Bone marrow (tissue), 2 donors: ENCODE results near the gene NUP54.
A peak's percentile ranks its signal among the peaks of the same experiment; 100 is the strongest.

Experiments used
- DNase-seq, 2 donors: peaks; one replicate each; lab custom pipeline; 2025; lab: John Stamatoyannopoulos, UW

Gene NUP54

GRCh38 chr4:76148142-76148865 is at the start of gene NUP54:
TSS of gene NUP54 (minus strand) at chr4:76148397. CDS start at chr4:76148374, 23 bp downstream.
- DNase-seq, result peak; percentile 82 to 91

DNA sequence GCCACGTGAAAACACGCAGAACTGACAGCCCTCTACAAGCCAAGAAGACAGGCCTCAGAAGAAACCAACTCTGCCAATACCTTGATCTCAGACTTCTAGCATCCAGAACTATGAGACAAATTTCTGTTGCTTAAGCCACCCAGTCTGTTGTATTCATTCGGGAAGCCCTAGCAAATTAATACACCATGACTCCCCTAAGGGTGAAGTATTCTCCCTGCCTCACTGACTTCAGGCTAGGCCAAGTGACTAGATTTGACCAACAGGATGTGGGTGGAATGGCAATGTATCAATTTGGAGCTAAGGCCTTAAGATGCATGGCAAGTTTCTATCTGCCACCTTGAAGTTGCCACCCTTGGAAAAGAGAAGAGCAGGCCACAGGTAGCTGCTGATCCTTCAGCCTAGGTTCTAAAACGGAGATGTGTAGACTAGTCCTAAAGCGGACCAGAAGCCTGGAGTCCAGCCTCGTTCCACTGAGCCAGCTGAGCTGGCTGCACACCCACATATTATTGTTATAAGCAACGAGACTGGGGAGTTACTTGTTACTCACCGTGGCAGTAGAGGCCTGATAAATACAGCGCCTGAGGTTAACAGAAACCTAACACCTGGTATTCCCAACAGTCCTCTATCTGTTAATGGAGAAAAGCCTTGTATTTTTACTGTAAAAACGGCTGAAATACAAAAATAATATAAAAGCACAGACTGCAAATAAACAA is 49.0 kb upstream of the NUP54 start:
- no peak for DNase-seq

DNA sequence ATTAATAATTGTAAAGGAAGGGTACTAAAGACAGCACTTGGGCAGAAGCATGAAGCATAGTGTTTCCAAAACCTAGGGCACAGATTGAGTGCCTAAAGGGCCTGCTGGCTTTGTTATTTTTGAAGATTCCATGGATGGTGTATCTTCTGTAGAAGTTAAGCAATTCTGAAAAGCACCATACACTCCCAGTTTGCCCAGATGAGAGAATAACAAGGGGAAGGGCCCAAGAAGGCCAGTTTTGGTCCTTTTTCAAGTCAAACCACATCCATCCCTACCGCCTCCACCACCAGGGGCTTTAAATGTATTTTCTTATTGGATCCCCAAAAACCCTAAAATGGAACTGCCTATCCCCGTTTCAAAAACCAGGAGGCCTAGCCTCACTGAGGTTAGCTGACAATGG is 48.2 kb upstream of the NUP54 start:
- DNase-seq, result no peak

DNA sequence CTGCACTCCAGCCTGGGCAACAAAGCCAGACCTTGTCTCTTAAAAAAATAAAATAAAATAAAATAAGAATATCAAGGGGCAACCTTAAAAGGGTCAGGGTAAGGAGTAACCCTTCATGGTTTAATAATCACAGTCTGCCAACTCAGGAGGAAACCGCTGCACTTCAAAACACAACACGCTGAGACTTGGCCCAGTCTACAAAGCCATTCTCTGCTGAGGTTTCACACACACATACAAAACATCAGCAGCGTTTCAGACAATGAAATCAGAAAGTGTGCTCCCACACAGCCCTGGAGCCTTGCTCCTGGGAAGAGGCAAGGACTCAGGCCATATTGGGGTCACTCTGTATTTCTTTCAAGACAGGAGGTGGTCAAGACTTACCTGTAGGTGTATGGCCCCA is 47.1 kb upstream of the NUP54 start:
- no peak for DNase-seq

DNA sequence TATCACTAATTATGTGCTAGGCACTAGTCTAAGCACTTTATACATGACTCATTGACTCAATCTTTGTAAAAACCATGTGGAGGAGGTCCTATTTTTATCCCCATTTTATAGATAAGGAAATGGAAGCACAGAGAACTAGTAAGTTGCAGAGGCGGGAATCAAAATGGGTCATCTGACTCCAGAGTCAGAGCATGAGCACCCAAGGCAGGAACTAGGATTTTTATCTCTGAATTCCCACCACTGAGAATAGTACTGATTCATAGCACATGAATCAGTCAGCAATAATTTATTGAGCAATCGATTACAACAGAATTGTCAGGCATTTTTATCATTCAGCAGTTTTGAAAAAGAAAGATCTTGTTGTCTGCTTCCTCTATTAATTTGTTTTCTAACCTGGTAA is 46.1 kb upstream of the NUP54 start:
- DNase-seq, result no peak

DNA sequence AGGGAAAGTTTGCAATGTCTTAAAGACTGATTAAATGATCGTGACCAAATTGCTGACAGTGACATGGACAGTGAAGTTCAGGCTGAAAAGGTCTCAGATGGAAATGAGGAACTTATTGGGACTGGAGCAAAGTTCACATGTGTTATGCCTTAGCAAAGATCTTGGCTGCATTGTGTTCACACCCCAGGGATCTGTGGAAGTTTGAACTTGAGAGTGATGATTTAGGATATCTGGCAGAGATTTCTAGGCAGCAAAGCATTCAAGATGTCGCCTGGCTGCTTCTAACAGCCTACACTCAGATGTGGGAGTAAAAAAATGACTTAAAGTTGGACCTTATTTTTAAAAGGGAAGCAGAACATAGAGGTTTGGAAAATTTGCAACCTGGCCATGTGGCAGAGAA is 44.0 kb upstream of the NUP54 start:
- no peak for DNase-seq

GRCh38 chr4:76188557-76188956 is 40.4 kb upstream of the NUP54 start:
- no peak for DNase-seq

DNA sequence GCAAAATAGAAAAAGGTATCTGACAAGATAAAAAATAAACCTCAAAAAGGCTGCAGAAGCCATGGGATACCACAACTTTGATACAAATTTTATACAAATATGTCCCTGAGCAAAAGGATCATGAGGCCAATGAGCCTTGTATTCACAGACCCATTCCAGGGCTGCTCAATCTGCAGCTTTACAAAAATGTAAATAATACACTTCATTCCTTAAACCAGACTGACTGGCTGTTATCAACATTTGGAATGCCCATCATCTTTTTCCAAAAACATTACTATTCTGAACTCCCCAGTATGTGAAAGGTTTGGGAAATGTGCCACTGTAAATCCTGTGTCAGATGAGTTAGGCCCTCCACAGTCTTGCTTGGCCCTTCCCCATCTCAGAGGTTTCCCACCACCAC is 40.0 kb upstream of the NUP54 start:
- no peak for DNase-seq

GRCh38 chr4:76187152-76187551 is 39.0 kb upstream of the NUP54 start:
- no peak for DNase-seq

DNA sequence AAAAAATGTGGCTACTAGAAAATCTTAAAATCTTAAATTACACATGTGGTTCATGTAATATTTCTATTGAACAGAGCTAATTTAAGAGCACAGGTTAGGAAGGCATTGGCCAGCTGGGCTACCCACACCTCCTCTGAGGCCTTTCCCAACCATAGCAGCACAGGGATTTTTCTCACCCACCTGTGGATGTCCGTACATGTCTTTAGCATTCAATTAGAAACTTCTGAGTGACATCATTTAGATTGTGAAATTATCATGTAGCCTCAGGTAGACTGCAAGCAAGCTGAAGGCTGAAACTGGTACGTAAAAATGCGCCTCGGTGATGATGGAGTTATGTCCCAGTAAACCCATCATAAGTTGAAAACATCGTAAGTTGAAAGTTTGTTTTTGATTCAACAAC is 34.3 kb upstream of the NUP54 start:
- no peak for DNase-seq

DNA sequence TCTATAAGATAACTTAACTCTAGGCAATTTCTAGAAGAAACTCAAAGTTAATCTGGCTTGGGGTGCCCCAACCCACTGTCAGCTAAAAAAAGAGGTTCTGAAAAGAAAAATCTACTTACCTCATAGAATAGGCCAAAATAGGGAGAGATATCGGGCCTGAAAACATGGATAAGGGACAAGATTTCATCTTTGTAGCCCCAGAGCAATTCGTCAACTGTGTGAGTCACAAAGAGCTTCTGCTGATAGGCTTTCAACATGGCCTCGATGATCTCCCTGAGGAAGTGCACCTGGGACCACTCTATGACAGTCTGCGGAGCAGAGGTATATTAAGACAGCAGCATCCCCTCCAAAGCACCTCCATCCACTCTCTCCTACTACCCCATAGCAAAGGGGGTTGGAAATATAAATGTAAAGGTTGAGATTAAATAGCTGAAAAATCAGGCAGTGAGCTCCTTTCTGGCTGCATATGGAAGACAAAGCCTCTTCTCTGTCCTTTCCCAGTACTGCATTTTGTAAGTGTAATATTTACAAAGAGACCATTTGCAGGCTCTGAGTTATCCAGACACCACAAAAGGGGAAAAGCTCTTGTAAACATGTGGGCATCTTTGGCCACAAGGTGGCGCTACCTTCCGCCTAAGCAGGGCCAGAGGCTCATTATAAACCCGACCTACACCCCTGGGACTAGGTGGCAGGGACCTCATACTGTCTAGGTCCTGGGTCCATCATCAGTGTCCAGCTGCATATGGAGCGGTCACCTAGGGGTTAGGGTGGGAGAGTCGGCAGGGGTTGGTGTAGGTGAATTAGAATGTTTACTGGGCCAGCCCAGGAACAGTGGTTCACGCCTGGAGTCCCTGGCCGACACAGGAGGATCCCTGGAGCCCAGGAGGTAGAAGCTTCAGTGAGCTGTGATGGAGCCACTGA is 31.5 kb upstream of the NUP54 start:
- DNase-seq, result peak; percentile 46 to 69

DNA sequence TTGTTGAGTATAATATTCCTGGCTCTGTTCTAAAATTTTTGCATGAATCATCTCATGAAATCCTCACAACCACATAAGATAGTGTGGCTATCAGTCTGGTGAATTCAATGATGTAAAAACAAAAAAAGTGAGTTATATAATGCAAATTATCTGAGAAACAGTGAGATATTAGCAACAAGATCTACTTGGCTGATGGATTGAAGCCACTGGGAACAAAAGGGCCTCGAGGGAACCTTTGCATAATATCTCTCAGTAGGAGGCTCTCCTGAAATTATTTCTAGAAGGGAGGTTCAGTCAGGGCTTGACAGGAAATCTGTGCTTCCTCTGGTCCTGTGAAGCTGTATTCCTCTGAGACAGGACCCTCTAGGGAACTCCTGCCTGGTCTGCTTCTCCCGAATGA is 30.1 kb upstream of the NUP54 start:
- no peak for DNase-seq

- DNase-seq, result no peak
These were observed 29.5 kb upstream of the NUP54 start for GRCh38 chr4:76177709-76178108.

- no peak for DNase-seq
These were observed 27.1 kb upstream of the NUP54 start for GRCh38 chr4:76175336-76175735.

GRCh38 chr4:76174216-76174615 is 26.0 kb upstream of the NUP54 start:
- no peak for DNase-seq

DNA sequence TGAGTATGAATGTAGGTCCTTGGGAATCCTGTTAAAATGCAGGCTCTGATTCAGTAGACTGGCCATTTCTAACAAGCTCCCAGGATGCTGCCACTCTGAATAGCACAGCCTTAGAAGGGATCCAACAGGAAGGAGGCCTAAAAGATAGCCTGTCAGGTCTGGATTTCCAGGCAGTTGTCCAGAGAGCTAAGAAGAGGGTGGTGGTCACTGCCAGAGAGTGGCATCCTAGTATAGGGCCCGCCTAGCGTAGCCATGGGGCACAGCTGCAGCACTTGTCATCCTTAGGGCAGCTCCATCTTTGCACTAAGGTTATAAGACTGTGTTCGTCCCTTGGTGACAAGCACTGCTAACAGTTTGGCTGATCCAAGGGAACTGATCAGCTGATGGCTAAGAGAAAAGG is 20.5 kb upstream of the NUP54 start:
- no peak for DNase-seq

GRCh38 chr4:76166480-76166879 is 18.3 kb upstream of the NUP54 start:
- no peak for DNase-seq

GRCh38 chr4:76160355-76160754 is 12.2 kb upstream of the NUP54 start:
- DNase-seq, result peak in 1 of 2 donors; percentile 28

- no peak for DNase-seq
These were observed 8.4 kb upstream of the NUP54 start for GRCh38 chr4:76156635-76157034.

DNA sequence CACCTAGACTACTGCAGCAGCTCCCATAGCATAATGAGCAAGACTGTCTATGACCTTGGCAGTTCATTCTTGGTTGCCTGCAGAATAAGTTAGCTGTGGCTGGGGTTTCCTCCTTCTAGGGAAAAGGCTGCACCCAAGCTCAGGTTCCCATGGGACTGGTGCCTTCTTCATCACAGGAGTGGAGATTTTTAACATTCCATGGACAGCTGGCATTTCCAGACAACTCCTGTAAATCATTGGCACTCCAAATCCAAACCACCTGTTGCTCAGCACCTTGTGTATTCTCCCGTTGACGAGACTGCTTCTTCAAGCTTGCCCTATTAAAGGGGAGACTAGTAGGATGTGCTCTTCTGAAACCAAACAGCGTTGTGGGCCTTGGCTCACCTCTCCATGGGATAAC is 7.8 kb upstream of the NUP54 start:
- no peak for DNase-seq

GRCh38 chr4:76153356-76153755 is 5.2 kb upstream of the NUP54 start:
- DNase-seq, result no peak

DNA sequence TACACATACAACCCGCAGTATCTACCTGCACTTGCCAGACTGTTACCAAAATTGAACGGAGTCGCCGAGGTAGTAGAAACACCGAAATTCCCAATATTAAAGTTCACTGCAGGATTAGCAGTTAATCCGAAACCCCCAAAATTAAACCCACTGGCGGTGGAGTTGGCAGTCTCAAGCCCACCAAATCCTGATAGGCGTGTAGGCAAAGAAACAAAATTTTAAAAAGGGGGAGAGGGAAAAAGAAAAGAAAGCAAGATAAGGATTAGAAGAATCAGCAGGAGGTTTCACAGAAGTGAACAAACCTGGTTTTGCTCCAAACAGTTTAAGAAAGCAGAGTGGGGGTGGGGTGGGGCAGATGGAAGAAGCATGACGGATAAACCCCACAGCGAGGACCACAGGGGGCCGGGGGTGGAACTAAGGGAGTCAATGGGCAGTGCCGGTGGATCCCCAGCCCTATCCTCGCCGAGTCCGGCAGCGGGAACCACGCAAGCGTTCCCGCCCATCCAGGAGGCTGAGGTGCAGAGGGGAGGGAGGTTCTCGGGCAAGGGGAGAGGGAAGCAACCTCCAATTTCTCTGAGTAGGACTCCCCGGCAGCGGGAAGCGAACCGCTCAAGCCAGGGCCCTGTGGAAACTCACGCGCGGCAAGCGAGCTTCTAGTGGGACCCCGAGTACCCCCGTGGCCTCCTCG is 599 bp downstream of the NUP54 start:
- DNase-seq, result no peak
